HEK293 (cell line): ENCODE results near the gene NSMCE1.

Experiments
- CTCF ChIA-PET: fragments of 350-600 bp; formaldehyde crosslinking; extraction: SDS; loops from one replicate; lab custom pipeline; 2021; ENCODE audit warnings: antibody characterized with exemption; lab: Yijun Ruan, JAX
- POLR2A ChIA-PET: fragments of 300-600 bp; formaldehyde crosslinking; extraction: SDS; loops from one replicate; lab custom pipeline; 2020; ENCODE audit warnings: antibody characterized with exemption, inconsistent platforms; lab: Yijun Ruan, JAX
- H3K27ac ChIP-seq: fragments of 200-500 bp; sonication (Bioruptor generic); 2 replicates; pipeline ENCODE4 v1.5.1; 2014; ENCODE audit warnings: low read depth, low read length, control low read depth, inconsistent platforms; ENCODE audit errors: extremely low read depth
- H3K36me3 ChIP-seq, 2 experiments: fragments of 200-500 bp in 1 of 2; sonication (Bioruptor generic) in 1 of 2; 1 replicate in 1 of 2; 2 replicates in 1 of 2; pipeline ENCODE4 v1.5.1; 2014 to 2017; ENCODE audit warnings: inconsistent platforms in 2 of 2, low read length in 2 of 2; ENCODE audit not compliant: control insufficient read depth in 2 of 2, insufficient read depth in 1 of 2
- H3K4me1 ChIP-seq: fragments of 200-500 bp; sonication (Bioruptor generic); 2 replicates; pipeline ENCODE4 v1.5.1; 2014; ENCODE audit warnings: mild to moderate bottlenecking, low read length, inconsistent platforms; ENCODE audit not compliant: control insufficient read depth, insufficient read depth
- H3K4me3 ChIP-seq: 2 replicates; pipeline ENCODE4 v1.5.1; 2011; ENCODE audit warnings: low read depth, mild to moderate bottlenecking, control low read depth, low read length, moderate library complexity
- H3K9me3 ChIP-seq: fragments of 200-500 bp; sonication (Bioruptor generic); 2 replicates; pipeline ENCODE4 v1.5.1; 2014; ENCODE audit warnings: low read depth, low read length, inconsistent platforms; ENCODE audit not compliant: control insufficient read depth, insufficient read depth
- KLF16 ChIP-seq: fragments of 450-650 bp; formaldehyde crosslinking; IDR thresholded peaks from 2 replicates; pipeline ENCODE4 v1.5.1; 2017; ENCODE audit warnings: missing biosample characterization, missing genetic modification characterization
- KLF9 ChIP-seq: fragments of 450-650 bp; formaldehyde crosslinking; IDR thresholded peaks from 2 replicates; pipeline ENCODE4 v1.5.1; 2016; ENCODE audit warnings: missing biosample characterization, missing genetic modification characterization, low read depth
- OVOL3 ChIP-seq: fragments of 450-650 bp; formaldehyde crosslinking; IDR thresholded peaks from 2 replicates; pipeline ENCODE4 v1.5.1; 2016; ENCODE audit warnings: missing biosample characterization, missing genetic modification characterization
- SCRT2 ChIP-seq: fragments of 450-650 bp; formaldehyde crosslinking; IDR thresholded peaks from 2 replicates; pipeline ENCODE4 v1.5.1; 2016; ENCODE audit warnings: missing biosample characterization, missing genetic modification characterization
- SETDB1 ChIP-seq: IDR thresholded peaks from one replicate; pipeline ENCODE4 v1.6.1; 2017; ENCODE audit warnings: mild to moderate bottlenecking, low read length, moderate library complexity, mixed read lengths; ENCODE audit not compliant: insufficient read length
- TCF7L2 ChIP-seq: IDR thresholded peaks from 2 replicates; pipeline ENCODE4 v1.6.1; 2011; ENCODE audit warnings: low read depth, mild to moderate bottlenecking, inconsistent platforms, low read length, moderate library complexity, borderline replicate concordance
- WT1 ChIP-seq: fragments of 450-650 bp; formaldehyde crosslinking; IDR thresholded peaks from 2 replicates; pipeline ENCODE4 v1.5.1; 2016; ENCODE audit warnings: missing biosample characterization, missing genetic modification characterization
- ZFP3 ChIP-seq: fragments of 450-650 bp; formaldehyde crosslinking; IDR thresholded peaks from 2 replicates; pipeline ENCODE4 v1.5.1; 2016; ENCODE audit warnings: low read depth, missing biosample characterization, missing genetic modification characterization
- ZFP37 ChIP-seq: fragments of 450-650 bp; formaldehyde crosslinking; IDR thresholded peaks from 2 replicates; pipeline ENCODE4 v1.5.1; 2016; ENCODE audit warnings: missing biosample characterization, missing genetic modification characterization
- ZNF155 ChIP-seq: fragments of 450-650 bp; formaldehyde crosslinking; IDR thresholded peaks from 2 replicates; pipeline ENCODE4 v1.5.1; 2016; ENCODE audit warnings: missing biosample characterization, missing genetic modification characterization
- ZNF16 ChIP-seq: fragments of 450-650 bp; formaldehyde crosslinking; IDR thresholded peaks from 2 replicates; pipeline ENCODE4 v1.5.1; 2016; ENCODE audit warnings: low read depth, missing biosample characterization, missing genetic modification characterization
- ZNF239 ChIP-seq: fragments of 450-650 bp; formaldehyde crosslinking; IDR thresholded peaks from 2 replicates; pipeline ENCODE4 v1.5.1; 2016; ENCODE audit warnings: missing biosample characterization, missing genetic modification characterization
- ZNF248 ChIP-seq: fragments of 450-650 bp; formaldehyde crosslinking; IDR thresholded peaks from 2 replicates; pipeline ENCODE4 v1.5.1; 2017; ENCODE audit warnings: missing biosample characterization, missing genetic modification characterization
- ZNF274 ChIP-seq, 2 experiments: fragments of 200-500 bp in 1 of 2; fragments of 450-650 bp in 1 of 2; sonication (Bioruptor generic) in 1 of 2; formaldehyde crosslinking in 1 of 2; IDR thresholded peaks; 2 replicates each; pipeline versions ENCODE4 v1.5.1 to v1.6.1; 2014 to 2016; ENCODE audit warnings: borderline replicate concordance in 1 of 2, inconsistent platforms in 1 of 2, low read length in 1 of 2, missing biosample characterization in 1 of 2, missing genetic modification characterization in 1 of 2
- ZNF37A ChIP-seq: fragments of 450-650 bp; IDR thresholded peaks from 2 replicates; pipeline ENCODE4 v1.5.1; 2018; ENCODE audit warnings: missing biosample characterization, missing genetic modification characterization
- ZNF473 ChIP-seq: fragments of 450-650 bp; formaldehyde crosslinking; IDR thresholded peaks from 2 replicates; pipeline ENCODE4 v1.5.1; 2017; ENCODE audit warnings: missing biosample characterization, missing genetic modification characterization
- ZNF48 ChIP-seq: fragments of 450-650 bp; formaldehyde crosslinking; IDR thresholded peaks from 2 replicates; pipeline ENCODE4 v1.5.1; 2016; ENCODE audit warnings: missing biosample characterization, missing genetic modification characterization
- ZNF521 ChIP-seq: fragments of 450-650 bp; formaldehyde crosslinking; IDR thresholded peaks from 2 replicates; pipeline ENCODE4 v1.5.1; 2017; ENCODE audit warnings: missing biosample characterization, mild to moderate bottlenecking, missing genetic modification characterization
- ZNF544 ChIP-seq: fragments of 450-650 bp; formaldehyde crosslinking; IDR thresholded peaks from 2 replicates; pipeline ENCODE4 v1.5.0; 2017; ENCODE audit warnings: missing biosample characterization, missing genetic modification characterization
- ZNF629 ChIP-seq: fragments of 450-650 bp; formaldehyde crosslinking; IDR thresholded peaks from 2 replicates; pipeline ENCODE4 v1.5.1; 2017; ENCODE audit warnings: missing biosample characterization, missing genetic modification characterization
- ZNF654 ChIP-seq: fragments of 450-650 bp; formaldehyde crosslinking; IDR thresholded peaks from 2 replicates; pipeline ENCODE4 v1.5.1; 2016; ENCODE audit warnings: low read depth, missing biosample characterization, missing genetic modification characterization
- ZNF670 ChIP-seq: fragments of 450-650 bp; formaldehyde crosslinking; IDR thresholded peaks from 2 replicates; pipeline ENCODE4 v1.5.1; 2016; ENCODE audit warnings: missing biosample characterization, missing genetic modification characterization, low read depth
- ZNF830 ChIP-seq: fragments of 450-650 bp; IDR thresholded peaks from 2 replicates; pipeline ENCODE4 v1.5.0; 2018; ENCODE audit warnings: missing biosample characterization, missing genetic modification characterization, low read depth, mild to moderate bottlenecking, moderate library complexity
- ZNF837 ChIP-seq: fragments of 450-650 bp; formaldehyde crosslinking; IDR thresholded peaks from 2 replicates; pipeline ENCODE4 v1.5.1; 2016; ENCODE audit warnings: missing biosample characterization, missing genetic modification characterization
- TF ChIP-seq, protein P1 (sequence below): fragments of 450-650 bp; formaldehyde crosslinking; IDR thresholded peaks from 2 replicates; pipeline ENCODE4 v1.5.1; 2017; ENCODE audit warnings: missing biosample characterization, mild to moderate bottlenecking, missing genetic modification characterization, moderate library complexity
- TF ChIP-seq, protein P2 (sequence below): fragments of 450-650 bp; formaldehyde crosslinking; IDR thresholded peaks from 2 replicates; pipeline ENCODE4 v1.5.1; 2016; ENCODE audit warnings: missing biosample characterization, missing genetic modification characterization
- TF ChIP-seq, protein P3 (sequence below): fragments of 450-650 bp; formaldehyde crosslinking; IDR thresholded peaks from 2 replicates; pipeline ENCODE4 v1.5.1; 2016; ENCODE audit warnings: missing biosample characterization, missing genetic modification characterization
- TF ChIP-seq, protein P4 (sequence below): fragments of 450-650 bp; formaldehyde crosslinking; IDR thresholded peaks from 2 replicates; pipeline ENCODE4 v1.5.1; 2016; ENCODE audit warnings: missing biosample characterization, missing genetic modification characterization

The NSMCE1 gene

DNA sequence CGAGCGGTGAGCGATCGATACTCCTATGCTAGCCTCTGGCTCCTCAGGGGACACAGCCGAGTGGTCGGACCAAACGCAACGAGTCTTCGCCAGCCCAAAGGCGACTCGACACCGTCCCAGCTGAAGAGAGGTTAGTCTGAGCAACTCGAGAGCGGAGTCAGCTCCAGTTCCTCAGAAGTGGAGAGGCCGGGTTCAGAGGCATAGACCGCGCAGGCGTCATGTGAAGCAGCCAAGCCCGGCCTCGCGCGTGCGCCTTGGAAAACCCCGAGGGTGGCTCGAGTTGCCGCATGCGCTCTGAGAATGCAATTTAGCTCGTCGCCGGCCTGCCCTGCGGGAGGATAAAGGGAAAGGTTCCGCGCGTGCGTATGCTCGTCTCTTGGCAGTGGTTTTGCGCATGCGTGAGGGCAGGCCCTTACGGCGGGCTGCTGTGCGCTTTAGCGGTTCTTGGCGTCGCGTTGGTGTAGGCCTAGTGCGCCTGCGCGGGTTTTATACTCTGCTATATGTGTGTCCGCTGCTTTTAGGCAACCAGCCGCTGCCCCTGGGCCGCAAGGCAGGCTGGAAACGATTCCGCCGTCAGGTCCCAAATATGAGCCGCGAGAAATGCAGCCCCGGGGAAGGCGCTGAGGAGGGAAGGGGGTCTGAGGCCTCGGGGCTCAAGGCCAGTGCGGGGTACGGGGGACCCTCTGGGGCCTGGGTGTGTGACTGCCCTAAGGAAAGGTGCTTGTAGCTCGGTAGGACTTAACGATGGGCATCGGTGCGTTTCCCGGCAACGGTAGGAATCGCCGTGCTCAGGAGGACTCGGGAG, 64.9 kb downstream of the NSMCE1 start, which contains the start of gene KDM8 (continued):
- TF ChIP-seq ZNF629 (tag by site-specific recombination), result peak; percentile 74
- no peak for TF ChIP-seq ZNF155 (tag by site-specific recombination)
- no peak for TF ChIP-seq ZNF16 (tag by site-specific recombination)
- no peak for TF ChIP-seq ZNF654
- TF ChIP-seq, protein P1, sequence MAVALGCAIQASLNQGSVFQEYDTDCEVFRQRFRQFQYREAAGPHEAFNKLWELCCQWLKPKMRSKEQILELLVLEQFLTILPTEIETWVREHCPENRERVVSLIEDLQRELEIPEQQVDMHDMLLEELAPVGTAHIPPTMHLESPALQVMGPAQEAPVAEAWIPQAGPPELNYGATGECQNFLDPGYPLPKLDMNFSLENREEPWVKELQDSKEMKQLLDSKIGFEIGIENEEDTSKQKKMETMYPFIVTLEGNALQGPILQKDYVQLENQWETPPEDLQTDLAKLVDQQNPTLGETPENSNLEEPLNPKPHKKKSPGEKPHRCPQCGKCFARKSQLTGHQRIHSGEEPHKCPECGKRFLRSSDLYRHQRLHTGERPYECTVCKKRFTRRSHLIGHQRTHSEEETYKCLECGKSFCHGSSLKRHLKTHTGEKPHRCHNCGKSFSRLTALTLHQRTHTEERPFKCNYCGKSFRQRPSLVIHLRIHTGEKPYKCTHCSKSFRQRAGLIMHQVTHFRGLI (tag by site-specific recombination), result no peak
- TF ChIP-seq KLF9 (tag by site-specific recombination), result no peak
- TF ChIP-seq, protein P2, sequence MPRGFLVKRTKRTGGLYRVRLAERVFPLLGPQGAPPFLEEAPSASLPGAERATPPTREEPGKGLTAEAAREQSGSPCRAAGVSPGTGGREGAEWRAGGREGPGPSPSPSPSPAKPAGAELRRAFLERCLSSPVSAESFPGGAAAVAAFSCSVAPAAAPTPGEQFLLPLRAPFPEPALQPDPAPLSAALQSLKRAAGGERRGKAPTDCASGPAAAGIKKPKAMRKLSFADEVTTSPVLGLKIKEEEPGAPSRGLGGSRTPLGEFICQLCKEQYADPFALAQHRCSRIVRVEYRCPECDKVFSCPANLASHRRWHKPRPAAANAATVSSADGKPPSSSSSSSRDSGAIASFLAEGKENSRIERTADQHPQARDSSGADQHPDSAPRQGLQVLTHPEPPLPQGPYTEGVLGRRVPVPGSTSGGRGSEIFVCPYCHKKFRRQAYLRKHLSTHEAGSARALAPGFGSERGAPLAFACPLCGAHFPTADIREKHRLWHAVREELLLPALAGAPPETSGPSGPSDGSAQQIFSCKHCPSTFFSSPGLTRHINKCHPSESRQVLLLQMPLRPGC (tag by site-specific recombination), result 0 out of 2 replicates have a peak, but pooled peaks have one; percentile 56
- TF ChIP-seq ZNF837 (tag by site-specific recombination), result no peak
- no peak for TF ChIP-seq ZNF521 (tag by site-specific recombination)
- no peak for TF ChIP-seq ZNF830 (tag by site-specific recombination)

DNA sequence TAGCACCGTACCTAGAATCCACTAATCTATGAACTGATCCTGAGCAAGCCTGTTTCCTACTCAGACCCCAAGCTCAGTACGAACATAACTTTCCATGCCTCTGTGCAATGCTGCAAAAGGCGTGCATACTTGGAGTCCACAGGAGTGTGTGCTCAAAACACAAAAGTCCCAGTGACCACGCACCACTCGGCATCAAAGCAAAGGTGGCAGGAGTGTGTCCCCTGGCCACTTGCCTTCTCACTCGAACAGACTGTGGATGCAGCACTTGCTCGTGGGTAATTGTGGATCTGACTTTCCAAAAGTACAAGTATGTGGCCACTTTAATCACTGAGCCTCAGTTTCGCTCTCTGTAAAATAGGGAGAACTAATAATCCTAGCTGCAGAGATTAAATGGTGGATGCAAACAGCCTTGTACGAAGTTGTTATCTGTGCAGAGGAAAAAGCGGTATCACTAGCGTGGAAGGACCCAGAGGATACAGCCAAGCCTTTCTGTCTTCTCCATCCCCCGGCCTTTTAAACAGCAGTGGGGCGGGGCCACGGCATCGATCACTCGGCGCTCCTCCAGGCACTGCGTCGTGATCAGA, 65.6 kb downstream of the NSMCE1 start:
- Histone ChIP-seq H3K9me3 (no peaks in the 10 kb centered on the region), H3K4me1 (no peaks in the 10 kb centered on the region), H3K4me3 (peak overlapping the region; percentile 58), H3K27ac (peak overlapping the region; percentile 80), H3K36me3 (no peaks in the 10 kb centered on the region)
- ChIA-PET POLR2A (interaction anchor here (0.6 to 2.5 kb wide), 16 partner anchors 10 to 347 kb away, joined by 3 to 9 read pairs (median 4); partner anchors contain the start of genes GTF3C1, KATNIP and NSMCE1), CTCF (interaction anchor here (1.0 to 1.6 kb wide), 7 partner anchors 10 to 1927 kb away, joined by 3 to 9 read pairs (median 3); no protein-coding TSS in a partner anchor)
- TF ChIP-seq SETDB1, result peak; percentile 63
- peak; percentile 94; the same call in 1 of the 2 replicates for TF ChIP-seq KLF16
- no peak for TF ChIP-seq OVOL3
- TF ChIP-seq ZNF670 (tag by site-specific recombination), result no peak
- no peak for TF ChIP-seq ZNF37A (tag by site-specific recombination)
- no peak for TF ChIP-seq ZFP3 (tag by site-specific recombination)
- TF ChIP-seq TCF7L2, result no peak
- TF ChIP-seq, protein P3, sequence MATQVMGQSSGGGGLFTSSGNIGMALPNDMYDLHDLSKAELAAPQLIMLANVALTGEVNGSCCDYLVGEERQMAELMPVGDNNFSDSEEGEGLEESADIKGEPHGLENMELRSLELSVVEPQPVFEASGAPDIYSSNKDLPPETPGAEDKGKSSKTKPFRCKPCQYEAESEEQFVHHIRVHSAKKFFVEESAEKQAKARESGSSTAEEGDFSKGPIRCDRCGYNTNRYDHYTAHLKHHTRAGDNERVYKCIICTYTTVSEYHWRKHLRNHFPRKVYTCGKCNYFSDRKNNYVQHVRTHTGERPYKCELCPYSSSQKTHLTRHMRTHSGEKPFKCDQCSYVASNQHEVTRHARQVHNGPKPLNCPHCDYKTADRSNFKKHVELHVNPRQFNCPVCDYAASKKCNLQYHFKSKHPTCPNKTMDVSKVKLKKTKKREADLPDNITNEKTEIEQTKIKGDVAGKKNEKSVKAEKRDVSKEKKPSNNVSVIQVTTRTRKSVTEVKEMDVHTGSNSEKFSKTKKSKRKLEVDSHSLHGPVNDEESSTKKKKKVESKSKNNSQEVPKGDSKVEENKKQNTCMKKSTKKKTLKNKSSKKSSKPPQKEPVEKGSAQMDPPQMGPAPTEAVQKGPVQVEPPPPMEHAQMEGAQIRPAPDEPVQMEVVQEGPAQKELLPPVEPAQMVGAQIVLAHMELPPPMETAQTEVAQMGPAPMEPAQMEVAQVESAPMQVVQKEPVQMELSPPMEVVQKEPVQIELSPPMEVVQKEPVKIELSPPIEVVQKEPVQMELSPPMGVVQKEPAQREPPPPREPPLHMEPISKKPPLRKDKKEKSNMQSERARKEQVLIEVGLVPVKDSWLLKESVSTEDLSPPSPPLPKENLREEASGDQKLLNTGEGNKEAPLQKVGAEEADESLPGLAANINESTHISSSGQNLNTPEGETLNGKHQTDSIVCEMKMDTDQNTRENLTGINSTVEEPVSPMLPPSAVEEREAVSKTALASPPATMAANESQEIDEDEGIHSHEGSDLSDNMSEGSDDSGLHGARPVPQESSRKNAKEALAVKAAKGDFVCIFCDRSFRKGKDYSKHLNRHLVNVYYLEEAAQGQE (tag by site-specific recombination), result no peak
- TF ChIP-seq ZNF239 (tag by site-specific recombination), result no peak
- no peak for TF ChIP-seq ZNF248
- no peak for TF ChIP-seq ZNF274 (IDR thresholded peaks at IDR 0.05; ENCODE audit: low read length)
- no peak for TF ChIP-seq ZNF274 (tag by site-specific recombination; IDR thresholded peaks at IDR 0.05; ENCODE audit: borderline replicate concordance)
- no peak for TF ChIP-seq ZNF544
- no peak for TF ChIP-seq ZNF654
- no peak for TF ChIP-seq ZNF473 (tag by site-specific recombination)
- no peak for TF ChIP-seq ZFP37 (tag by site-specific recombination)
- TF ChIP-seq, protein P4, sequence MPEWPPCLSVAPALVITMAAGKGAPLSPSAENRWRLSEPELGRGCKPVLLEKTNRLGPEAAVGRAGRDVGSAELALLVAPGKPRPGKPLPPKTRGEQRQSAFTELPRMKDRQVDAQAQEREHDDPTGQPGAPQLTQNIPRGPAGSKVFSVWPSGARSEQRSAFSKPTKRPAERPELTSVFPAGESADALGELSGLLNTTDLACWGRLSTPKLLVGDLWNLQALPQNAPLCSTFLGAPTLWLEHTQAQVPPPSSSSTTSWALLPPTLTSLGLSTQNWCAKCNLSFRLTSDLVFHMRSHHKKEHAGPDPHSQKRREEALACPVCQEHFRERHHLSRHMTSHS (tag by site-specific recombination), result no peak
- TF ChIP-seq SCRT2 (tag by site-specific recombination), result no peak
- no peak for TF ChIP-seq WT1 (tag by site-specific recombination)
- no peak for TF ChIP-seq ZNF48
